Breast epithelium (tissue), 3 donors: ENCODE measurements around the gene CCND3. TPM values are rescaled to one million over a fixed set of nuclear protein-coding genes. Genes with fewer than 3 reads are reported as not detected.

Source experiments
- total RNA-seq, 3 donors: library from RNA; depleted of rRNA; stranded (reverse); fragments of >200 nt; gene quantifications; one replicate each; pipeline ENCODE4 v1.1.0, GENCODE V29; 2016

Gene CCND3
- total RNA-seq, 3 donors from 2014 or later, result 115 to 297 (median 148) TPM

Other genes with a start within 250 kb of the CCND3 start
- gene TFEB, start 206.2 kb downstream of the CCND3 start, total RNA-seq, result 10 to 100 TPM; 15.7 to 20.6 (median 18.4) TPM
- 1 to 10 TPM in 1 of 3 donors, not detected in 2; 3.2 TPM for gene PGC, start 194.4 kb downstream of the CCND3 start, total RNA-seq
- gene FRS3, start 161.9 kb downstream of the CCND3 start, total RNA-seq, result 1 to 10 TPM; 3.5 to 4.3 (median 3.8) TPM
- 1 to 10 TPM in 2 of 3 donors, under 1 TPM in 1; 0.80 to 5.3 (median 3.3) TPM for gene PRICKLE4, start 161.0 kb downstream of the CCND3 start, total RNA-seq
- gene TOMM6, start 154.1 kb downstream of the CCND3 start, total RNA-seq, result 100 to 1,000 TPM; 108 to 127 (median 117) TPM
- 1 to 10 TPM; 3.4 to 4.9 (median 4.7) TPM for gene USP49, start 46.4 kb downstream of the CCND3 start, total RNA-seq
- 10 to 100 TPM in 1 of 3 donors, 1 to 10 TPM in 2; 9.8 to 16.5 (median 9.8) TPM for gene MED20, start 20.7 kb downstream of the CCND3 start, total RNA-seq
- 1 to 10 TPM; 7.7 to 8.8 (median 8.6) TPM for gene BYSL, start 20.3 kb downstream of the CCND3 start, total RNA-seq
- 10 to 100 TPM; 15.7 to 25.4 (median 21.1) TPM for gene TAF8, start 108.7 kb upstream of the CCND3 start, total RNA-seq
- gene C6orf132, start 200.8 kb upstream of the CCND3 start, total RNA-seq, result 10 to 100 TPM in 2 of 3 donors, 1 to 10 TPM in 1; 4.2 to 20.2 (median 10.2) TPM
- not detected for gene GUCA1A, start 231.6 kb upstream of the CCND3 start, total RNA-seq